Osteoblast (primary cell): ENCODE measurements around the gene BICRA. TPM values are rescaled to one million over a fixed set of nuclear protein-coding genes. Genes with fewer than 3 reads are reported as not detected.

Experiments used
- DNase-seq: peaks from one replicate; pipeline ENCODE4 v3.0.0; 2011; ENCODE audit warnings: low spot score, mixed read lengths; ENCODE audit not compliant: insufficient read length; ENCODE audit errors: missing footprints
- H2AFZ ChIP-seq: 2 replicates; pipeline ENCODE4 v1.6.0; 2011; ENCODE audit warnings: mild to moderate bottlenecking, low read length
- H3K27ac ChIP-seq: 2 replicates; pipeline ENCODE4 v1.5.1; 2011; ENCODE audit warnings: mild to moderate bottlenecking, low read depth, low read length, moderate library complexity
- H3K27me3 ChIP-seq: 2 replicates; pipeline ENCODE4 v1.6.0; 2012; ENCODE audit warnings: mild to moderate bottlenecking, control low read depth, inconsistent platforms, low read length, moderate library complexity; ENCODE audit not compliant: insufficient read depth
- H3K36me3 ChIP-seq: 2 replicates; pipeline ENCODE4 v1.5.1; 2011; ENCODE audit warnings: mild to moderate bottlenecking, low read length, control low read depth, moderate library complexity; ENCODE audit not compliant: insufficient read depth
- H3K4me1 ChIP-seq: 2 replicates; pipeline ENCODE4 v1.5.1; 2011; ENCODE audit warnings: mild to moderate bottlenecking, low read length, control low read depth, moderate library complexity; ENCODE audit not compliant: insufficient read depth
- H3K4me2 ChIP-seq: 2 replicates; pipeline ENCODE4 v1.6.0; 2011; ENCODE audit warnings: mild to moderate bottlenecking, low read length; ENCODE audit not compliant: insufficient read depth
- H3K4me3 ChIP-seq: fragments of 200-600 bp; sonication (generic); 3 replicates; pipeline ENCODE4 v1.5.1; 2012; ENCODE audit warnings: mild to moderate bottlenecking, low read length, inconsistent platforms; ENCODE audit not compliant: insufficient read depth
- H3K79me2 ChIP-seq: 2 replicates; pipeline ENCODE4 v1.6.0; 2012; ENCODE audit warnings: mild to moderate bottlenecking, low read length, control low read depth, inconsistent platforms; ENCODE audit not compliant: insufficient read depth
- H3K9me3 ChIP-seq: 2 replicates; pipeline ENCODE4 v1.5.1; 2011; ENCODE audit warnings: low read depth, low read length, control low read depth
- H4K20me1 ChIP-seq: 2 replicates; pipeline ENCODE4 v1.6.0; 2012; ENCODE audit warnings: mild to moderate bottlenecking, low read length, control low read depth; ENCODE audit not compliant: insufficient read depth
- total RNA-seq: library from RNA; depleted of rRNA; stranded (reverse); fragments of >200 nt; gene quantifications from 2 replicates; pipeline ENCODE4 v1.2.3, GENCODE V29; 2012
- TF ChIP-seq, protein P1 (sequence below): IDR thresholded peaks from 2 replicates; pipeline ENCODE4 v1.5.1; 2011; ENCODE audit warnings: mild to moderate bottlenecking, low read depth, low read length, moderate library complexity; ENCODE audit errors: extremely low read depth

BICRA gene
- total RNA-seq, 1 donor, result 4.7 TPM

DNA sequence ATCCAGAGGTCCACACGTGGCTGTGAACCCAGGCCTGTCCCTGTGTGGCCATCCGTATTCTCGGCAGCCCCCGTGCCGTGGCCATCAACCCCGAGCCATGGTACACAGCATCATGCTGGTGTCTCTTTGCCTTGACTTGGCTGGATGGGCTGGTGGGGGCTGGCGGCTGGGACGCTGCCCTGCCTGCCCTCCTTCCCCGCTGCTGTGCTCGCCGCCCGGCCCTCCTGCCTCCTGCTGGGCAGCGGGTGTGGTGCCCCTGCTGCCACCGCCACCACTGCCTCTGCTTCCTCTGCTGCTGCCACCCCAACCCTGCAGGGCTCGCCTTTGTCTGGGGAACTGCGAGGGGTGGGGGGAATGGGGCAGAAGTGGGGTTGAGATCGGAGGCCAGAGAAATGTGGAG, 84.6 kb downstream of the BICRA start:
- DNase-seq, result peak; percentile 87
- Histone ChIP-seq H3K79me2 (peaks cover 16% of the 10 kb centered on the region), H3K4me2 (no peak overlapping the region), H3K27me3 (no peaks in the 10 kb centered on the region), H3K4me1 (no peaks in the 10 kb centered on the region), H4K20me1 (peaks cover 18% of the 10 kb centered on the region), H3K36me3 (peaks cover 14% of the 10 kb centered on the region), H2AFZ (no peak overlapping the region), H3K27ac (no peak overlapping the region), H3K4me3 (no peak overlapping the region), H3K9me3 (no peaks in the 10 kb centered on the region)
- TF ChIP-seq, protein P1, sequence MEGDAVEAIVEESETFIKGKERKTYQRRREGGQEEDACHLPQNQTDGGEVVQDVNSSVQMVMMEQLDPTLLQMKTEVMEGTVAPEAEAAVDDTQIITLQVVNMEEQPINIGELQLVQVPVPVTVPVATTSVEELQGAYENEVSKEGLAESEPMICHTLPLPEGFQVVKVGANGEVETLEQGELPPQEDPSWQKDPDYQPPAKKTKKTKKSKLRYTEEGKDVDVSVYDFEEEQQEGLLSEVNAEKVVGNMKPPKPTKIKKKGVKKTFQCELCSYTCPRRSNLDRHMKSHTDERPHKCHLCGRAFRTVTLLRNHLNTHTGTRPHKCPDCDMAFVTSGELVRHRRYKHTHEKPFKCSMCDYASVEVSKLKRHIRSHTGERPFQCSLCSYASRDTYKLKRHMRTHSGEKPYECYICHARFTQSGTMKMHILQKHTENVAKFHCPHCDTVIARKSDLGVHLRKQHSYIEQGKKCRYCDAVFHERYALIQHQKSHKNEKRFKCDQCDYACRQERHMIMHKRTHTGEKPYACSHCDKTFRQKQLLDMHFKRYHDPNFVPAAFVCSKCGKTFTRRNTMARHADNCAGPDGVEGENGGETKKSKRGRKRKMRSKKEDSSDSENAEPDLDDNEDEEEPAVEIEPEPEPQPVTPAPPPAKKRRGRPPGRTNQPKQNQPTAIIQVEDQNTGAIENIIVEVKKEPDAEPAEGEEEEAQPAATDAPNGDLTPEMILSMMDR, result no peak

DNA sequence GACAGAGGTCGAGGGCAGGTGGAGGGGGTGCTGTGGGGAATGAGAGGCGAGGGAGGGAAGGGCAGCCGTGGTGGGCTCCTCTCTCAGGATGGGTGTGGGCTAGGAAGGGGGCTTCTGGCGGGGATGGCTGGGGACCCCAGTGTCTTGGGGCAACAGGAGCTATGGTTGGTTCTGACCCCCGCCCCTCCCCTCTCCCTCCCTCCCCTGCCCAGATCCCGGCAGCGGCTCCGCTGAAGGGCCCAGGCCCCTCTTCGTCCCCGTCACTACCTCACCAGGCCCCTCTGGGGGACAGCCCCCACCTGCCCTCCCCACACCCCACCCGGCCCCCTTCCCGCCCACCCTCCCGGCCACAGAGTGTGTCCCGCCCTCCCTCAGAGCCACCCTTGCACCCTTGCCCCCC, 85.0 kb downstream of the BICRA start:
- Histone ChIP-seq H3K4me3 (no peak overlapping the region), H3K4me1 (no peaks in the 10 kb centered on the region), H3K36me3 (peaks cover 18% of the 10 kb centered on the region), H2AFZ (no peak overlapping the region), H3K4me2 (no peak overlapping the region), H3K27me3 (no peaks in the 10 kb centered on the region), H4K20me1 (peaks cover 20% of the 10 kb centered on the region), H3K79me2 (peaks cover 16% of the 10 kb centered on the region), H3K9me3 (no peaks in the 10 kb centered on the region), H3K27ac (no peak overlapping the region)
- TF ChIP-seq, protein P1, result no peak
- DNase-seq, result no peak

DNA sequence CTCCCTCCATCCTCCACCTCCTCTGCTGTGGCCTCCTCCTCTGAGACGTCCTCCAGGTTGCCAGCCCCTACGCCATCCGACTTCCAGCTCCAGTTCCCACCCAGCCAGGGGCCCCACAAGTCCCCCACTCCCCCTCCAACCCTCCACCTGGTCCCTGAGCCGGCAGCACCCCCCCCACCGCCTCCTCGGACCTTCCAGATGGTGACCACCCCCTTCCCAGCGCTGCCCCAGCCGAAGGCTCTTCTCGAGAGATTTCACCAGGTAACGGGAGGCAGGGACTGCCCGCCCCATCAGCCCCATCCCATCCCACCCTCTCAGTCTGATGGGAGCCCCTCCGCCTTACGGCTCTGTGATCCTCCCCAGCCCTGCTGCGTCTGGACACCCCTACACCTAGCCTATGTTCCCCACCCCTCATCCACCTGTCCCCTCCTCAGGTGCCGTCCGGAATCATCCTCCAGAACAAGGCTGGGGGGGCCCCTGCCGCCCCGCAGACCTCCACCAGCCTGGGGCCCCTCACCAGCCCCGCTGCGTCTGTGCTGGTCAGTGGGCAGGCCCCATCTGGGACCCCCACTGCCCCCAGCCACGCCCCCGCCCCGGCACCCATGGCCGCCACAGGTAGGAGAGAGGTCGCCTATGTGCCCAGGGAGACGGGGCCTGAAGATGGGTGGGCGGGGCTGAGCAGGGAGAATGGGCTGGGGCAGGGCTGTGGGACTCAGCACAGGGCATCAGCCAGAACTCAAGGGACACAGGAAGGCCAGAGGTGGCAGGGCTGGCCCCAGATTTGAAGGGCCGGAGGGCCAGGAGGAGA, 85.7 kb downstream of the BICRA start:
- H4K20me1 ChIP-seq, result peaks cover 18% of the 10 kb centered on the region
- no peak overlapping the region for H3K27ac ChIP-seq
- peaks cover 15% of the 10 kb centered on the region for H3K79me2 ChIP-seq
- peaks cover 26% of the 10 kb centered on the region for H3K36me3 ChIP-seq
- H3K9me3 ChIP-seq, result no peaks in the 10 kb centered on the region
- H3K4me3 ChIP-seq, result no peak overlapping the region
- DNase-seq, result peak; percentile 50
- TF ChIP-seq, protein P1, result no peak
- H3K27me3 ChIP-seq, result no peaks in the 10 kb centered on the region
- no peak overlapping the region for H2AFZ ChIP-seq
- H3K4me1 ChIP-seq, result no peaks in the 10 kb centered on the region
- H3K4me2 ChIP-seq, result no peak overlapping the region

DNA sequence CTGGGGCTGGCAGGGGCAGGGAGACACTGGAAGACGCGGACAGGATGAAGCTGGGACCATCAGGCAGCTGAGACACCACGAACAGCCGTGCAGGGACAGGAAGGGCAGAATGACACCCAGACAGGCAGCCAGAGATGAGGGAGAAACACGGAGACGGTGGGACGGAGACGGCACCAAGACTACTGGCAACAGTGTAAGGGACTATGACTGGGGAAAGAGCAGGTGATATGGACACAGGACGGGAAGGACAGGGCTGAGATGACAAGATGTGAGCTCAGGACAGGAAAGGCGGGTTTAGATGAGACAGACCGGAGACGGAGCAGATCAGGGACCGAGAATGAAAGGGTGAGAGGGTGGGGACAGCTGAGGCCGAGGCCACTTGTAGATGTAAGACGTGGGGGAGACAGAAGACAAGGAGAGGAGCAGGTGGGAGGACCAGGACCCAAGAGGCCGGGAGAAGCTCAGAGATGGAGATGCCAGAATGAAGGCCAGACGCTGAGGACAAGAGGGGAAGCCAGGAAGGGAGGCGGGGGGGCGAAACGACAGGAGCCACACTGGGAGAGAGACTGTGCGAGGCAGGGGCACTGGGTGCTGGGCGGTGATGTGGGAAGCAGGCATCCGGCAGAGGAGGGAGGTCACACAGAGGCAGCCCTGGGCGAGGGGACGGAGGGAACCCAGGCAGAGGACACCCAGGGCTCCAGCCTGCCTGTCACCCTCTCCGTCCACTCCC, 86.8 kb downstream of the BICRA start:
- H3K4me3 ChIP-seq, result no peak overlapping the region
- no peak overlapping the region for H3K4me2 ChIP-seq
- H3K9me3 ChIP-seq, result no peaks in the 10 kb centered on the region
- TF ChIP-seq, protein P1, result no peak
- H3K4me1 ChIP-seq, result no peaks in the 10 kb centered on the region
- no peak overlapping the region for H2AFZ ChIP-seq
- no peak overlapping the region for H3K27ac ChIP-seq
- H3K79me2 ChIP-seq, result peaks cover 9% of the 10 kb centered on the region
- peaks cover 34% of the 10 kb centered on the region for H3K36me3 ChIP-seq
- H4K20me1 ChIP-seq, result peaks cover 13% of the 10 kb centered on the region
- no peaks in the 10 kb centered on the region for H3K27me3 ChIP-seq
- DNase-seq, result peak; percentile 84
